BLaER1 (cell line): ENCODE data around the gene BRICD5.

Experiments used
- H3K27ac ChIP-seq: shearing (Covaris generic); formaldehyde crosslinking; 2 replicates; pipeline ENCODE4 v1.8.1; 2022
- H3K27me3 ChIP-seq: shearing (Covaris generic); formaldehyde crosslinking; 2 replicates; pipeline ENCODE4 v1.8.1; 2022
- H3K36me3 ChIP-seq: shearing (Covaris generic); formaldehyde crosslinking; 2 replicates; pipeline ENCODE4 v1.8.1; 2022
- H3K4me1 ChIP-seq: shearing (Covaris generic); formaldehyde crosslinking; 2 replicates; pipeline ENCODE4 v1.8.1; 2022
- H3K4me2 ChIP-seq: shearing (Covaris generic); formaldehyde crosslinking; 2 replicates; pipeline ENCODE4 v1.8.1; 2022
- H3K4me3 ChIP-seq: shearing (Covaris generic); formaldehyde crosslinking; 2 replicates; pipeline ENCODE4 v1.8.1; 2022
- H3K9ac ChIP-seq: shearing (Covaris generic); formaldehyde crosslinking; 2 replicates; pipeline ENCODE4 v1.8.1; 2022
- H3K9me3 ChIP-seq: shearing (Covaris generic); formaldehyde crosslinking; 2 replicates; pipeline ENCODE4 v1.8.1; 2022
- H4K20me1 ChIP-seq: shearing (Covaris generic); formaldehyde crosslinking; 2 replicates; pipeline ENCODE4 v1.8.1; 2022
- Cebpa-rat ChIP-seq: shearing (Covaris generic); IDR thresholded peaks from 2 replicates; pipeline ENCODE4 v1.8.1; 2022

Gene BRICD5

GRCh38 chr16:2232094-2232990 is 21.7 kb upstream of the BRICD5 start:
- Histone ChIP-seq H3K9me3 (no peaks in the 10 kb centered on the region), H3K27me3 (peaks cover 13% of the 10 kb centered on the region), H4K20me1 (peaks cover 94% of the 10 kb centered on the region), H3K9ac (no peak overlapping the region), H3K4me3 (no peak overlapping the region), H3K27ac (no peak overlapping the region), H3K36me3 (peaks cover 93% of the 10 kb centered on the region), H3K4me2 (no peak overlapping the region), H3K4me1 (peaks cover 14% of the 10 kb centered on the region)
- no peak for TF ChIP-seq Cebpa-rat

GRCh38 chr16:2231016-2231931 is 20.6 kb upstream of the BRICD5 start:
- no peak overlapping the region for H3K4me3 ChIP-seq
- H3K4me2 ChIP-seq, result no peak overlapping the region
- H3K9ac ChIP-seq, result no peak overlapping the region
- peaks cover 19% of the 10 kb centered on the region for H3K4me1 ChIP-seq
- H3K27me3 ChIP-seq, result peaks cover 2% of the 10 kb centered on the region
- no peaks in the 10 kb centered on the region for H3K9me3 ChIP-seq
- H3K27ac ChIP-seq, result no peak overlapping the region
- peaks cover 95% of the 10 kb centered on the region for H4K20me1 ChIP-seq
- peaks cover 96% of the 10 kb centered on the region for H3K36me3 ChIP-seq
- TF ChIP-seq Cebpa-rat, result no peak

DNA sequence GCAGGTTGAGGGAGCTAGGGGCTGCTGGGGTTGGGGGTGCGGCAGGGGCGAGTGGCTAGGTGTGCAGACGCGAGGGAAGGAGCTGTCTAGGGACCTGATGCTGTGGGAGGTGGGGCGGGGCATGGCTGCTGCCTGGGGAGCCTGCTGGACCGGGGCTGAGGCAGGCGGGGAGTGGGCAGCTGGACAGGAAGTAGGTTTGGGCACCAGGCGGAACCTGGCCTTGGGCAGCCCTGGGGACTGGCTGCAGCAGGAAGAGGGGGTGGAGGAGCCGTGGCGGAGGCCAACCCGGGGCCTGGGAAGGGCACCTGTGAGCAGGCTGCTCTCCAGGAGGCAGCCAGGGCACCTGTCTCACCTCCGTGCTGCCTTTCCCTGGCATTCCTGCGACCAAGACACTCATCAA is 19.7 kb upstream of the BRICD5 start:
- Histone ChIP-seq H4K20me1 (peaks cover 95% of the 10 kb centered on the region), H3K4me1 (peaks cover 28% of the 10 kb centered on the region), H3K4me3 (no peak overlapping the region), H3K27ac (no peak overlapping the region), H3K27me3 (no peaks in the 10 kb centered on the region), H3K9ac (no peak overlapping the region), H3K4me2 (no peak overlapping the region), H3K9me3 (no peaks in the 10 kb centered on the region), H3K36me3 (peaks cover 90% of the 10 kb centered on the region)
- no peak for TF ChIP-seq Cebpa-rat

DNA sequence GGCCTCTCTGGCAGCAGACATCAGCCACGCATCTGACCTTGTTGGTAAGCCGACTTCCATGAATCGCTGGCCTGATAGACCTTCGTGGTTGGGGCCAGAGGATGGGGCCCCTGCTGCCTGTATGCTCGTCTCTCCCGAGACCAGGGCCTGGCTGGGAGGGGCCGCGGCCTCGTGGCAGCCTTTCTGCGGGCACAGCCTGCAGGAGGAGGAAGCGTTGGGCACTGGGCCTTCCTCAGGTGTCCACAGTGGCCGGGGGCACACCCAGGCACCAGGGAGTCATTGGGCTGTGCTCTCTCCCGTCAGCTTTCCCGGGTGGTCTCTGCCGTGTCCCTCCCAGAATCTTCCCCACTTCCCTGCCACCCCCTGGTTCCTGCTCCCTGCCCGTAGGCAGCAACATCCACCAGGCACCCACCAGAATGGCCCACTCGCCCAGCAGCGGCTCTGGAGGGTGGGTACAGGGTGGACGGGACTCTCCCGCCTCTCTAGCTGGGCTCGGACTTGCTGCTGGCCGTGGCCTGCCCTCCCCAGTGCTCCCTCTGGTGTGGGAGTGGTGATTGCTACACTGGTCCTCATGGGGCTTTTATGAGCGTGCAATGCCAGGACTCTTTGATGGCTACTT is 19.1 kb upstream of the BRICD5 start:
- TF ChIP-seq Cebpa-rat, result no peak
- no peak overlapping the region for H3K9ac ChIP-seq
- no peak overlapping the region for H3K27ac ChIP-seq
- H3K4me3 ChIP-seq, result no peak overlapping the region
- H3K27me3 ChIP-seq, result no peaks in the 10 kb centered on the region
- H3K4me2 ChIP-seq, result no peak overlapping the region
- H4K20me1 ChIP-seq, result peaks cover 95% of the 10 kb centered on the region
- no peaks in the 10 kb centered on the region for H3K9me3 ChIP-seq
- peaks cover 35% of the 10 kb centered on the region for H3K4me1 ChIP-seq
- peaks cover 84% of the 10 kb centered on the region for H3K36me3 ChIP-seq

- Histone ChIP-seq H3K4me2 (no peak overlapping the region), H3K9ac (no peak overlapping the region), H3K27me3 (no peaks in the 10 kb centered on the region), H4K20me1 (peaks cover 97% of the 10 kb centered on the region), H3K36me3 (peaks cover 79% of the 10 kb centered on the region), H3K4me3 (no peak overlapping the region), H3K4me1 (peaks cover 36% of the 10 kb centered on the region), H3K9me3 (no peaks in the 10 kb centered on the region), H3K27ac (no peak overlapping the region)
- no peak for TF ChIP-seq Cebpa-rat
Measured at GRCh38 chr16:2229091-2229490, 18.4 kb upstream of the BRICD5 start.

DNA sequence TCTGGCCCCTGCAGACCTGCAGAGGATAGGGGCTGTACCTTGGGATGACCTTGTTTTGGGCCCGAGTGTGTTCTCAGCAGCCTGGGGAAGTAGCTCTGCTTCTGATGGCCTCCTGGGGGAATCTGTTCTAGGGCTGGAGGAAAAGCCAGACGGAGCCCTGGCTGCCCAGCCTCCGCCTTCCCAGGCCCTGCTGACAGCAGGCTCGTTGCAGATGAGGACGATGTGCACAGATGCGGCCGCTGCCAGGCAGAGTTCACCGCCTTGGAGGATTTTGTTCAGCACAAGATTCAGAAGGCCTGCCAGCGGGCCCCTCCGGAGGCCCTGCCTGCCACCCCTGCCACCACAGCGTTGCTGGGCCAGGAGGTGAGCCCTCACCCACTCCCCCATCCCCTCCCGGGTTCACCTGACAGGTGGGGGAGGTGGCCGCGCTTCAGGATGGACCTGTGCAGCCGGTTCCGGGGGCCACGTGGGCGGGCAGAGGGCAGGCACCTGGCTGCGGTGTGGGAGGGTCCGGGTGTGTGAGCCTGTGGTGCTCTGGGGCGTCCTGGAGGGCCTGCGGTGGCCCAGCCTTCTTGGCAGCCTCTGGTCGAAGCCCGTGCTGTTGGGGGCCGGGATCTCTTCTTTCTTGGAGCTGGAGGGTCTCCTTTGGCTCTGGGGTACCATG is 17.6 kb upstream of the BRICD5 start:
- Histone ChIP-seq H3K4me1 (peaks cover 28% of the 10 kb centered on the region), H3K27me3 (no peaks in the 10 kb centered on the region), H3K4me3 (no peak overlapping the region), H3K9me3 (no peaks in the 10 kb centered on the region), H3K4me2 (no peak overlapping the region), H3K27ac (no peak overlapping the region), H3K9ac (0 out of 2 replicates have a peak overlapping the region, but pooled peaks have one; percentile 24), H4K20me1 (peaks cover 93% of the 10 kb centered on the region), H3K36me3 (peaks cover 71% of the 10 kb centered on the region)
- TF ChIP-seq Cebpa-rat, result no peak

DNA sequence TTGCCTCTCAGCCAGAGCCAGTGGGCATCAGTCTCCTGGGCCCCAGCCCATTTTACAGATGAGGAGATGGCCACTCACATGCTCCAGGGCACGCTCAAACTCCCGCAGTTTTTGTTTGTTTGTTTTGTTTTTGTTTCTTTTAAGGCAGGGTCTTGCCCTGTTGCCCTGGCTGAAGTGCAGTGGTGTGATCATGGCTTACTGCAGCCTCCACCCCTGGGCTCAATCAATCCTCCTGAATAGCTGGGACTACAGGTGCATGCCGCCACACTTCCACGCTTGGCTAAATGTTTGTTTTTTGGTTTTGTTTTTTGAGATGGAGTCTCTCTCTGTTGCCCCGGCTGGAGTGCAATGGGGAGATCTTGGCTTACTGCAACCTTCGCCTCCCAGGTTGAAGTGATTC is 16.3 kb upstream of the BRICD5 start:
- Histone ChIP-seq H3K4me3 (no peak overlapping the region), H3K9ac (no peak overlapping the region), H3K36me3 (peaks cover 57% of the 10 kb centered on the region), H4K20me1 (peaks cover 81% of the 10 kb centered on the region), H3K4me1 (peaks cover 31% of the 10 kb centered on the region), H3K9me3 (no peaks in the 10 kb centered on the region), H3K27ac (no peak overlapping the region), H3K4me2 (no peak overlapping the region), H3K27me3 (no peaks in the 10 kb centered on the region)
- no peak for TF ChIP-seq Cebpa-rat

GRCh38 chr16:2226245-2226793 is 15.7 kb upstream of the BRICD5 start:
- H3K4me1 ChIP-seq, result peaks cover 31% of the 10 kb centered on the region
- H3K9ac ChIP-seq, result peak overlapping the region; percentile 4; the same call in 1 of the 2 replicates
- no peak overlapping the region for H3K4me3 ChIP-seq
- H3K9me3 ChIP-seq, result no peaks in the 10 kb centered on the region
- no peak overlapping the region for H3K27ac ChIP-seq
- peaks cover 51% of the 10 kb centered on the region for H3K36me3 ChIP-seq
- H4K20me1 ChIP-seq, result peaks cover 75% of the 10 kb centered on the region
- TF ChIP-seq Cebpa-rat, result no peak
- H3K27me3 ChIP-seq, result no peaks in the 10 kb centered on the region
- peak overlapping the region; percentile 14; the same call in 1 of the 2 replicates for H3K4me2 ChIP-seq
